ENCODE results near the gene ZBTB7C.

The ZBTB7C gene

DNA sequence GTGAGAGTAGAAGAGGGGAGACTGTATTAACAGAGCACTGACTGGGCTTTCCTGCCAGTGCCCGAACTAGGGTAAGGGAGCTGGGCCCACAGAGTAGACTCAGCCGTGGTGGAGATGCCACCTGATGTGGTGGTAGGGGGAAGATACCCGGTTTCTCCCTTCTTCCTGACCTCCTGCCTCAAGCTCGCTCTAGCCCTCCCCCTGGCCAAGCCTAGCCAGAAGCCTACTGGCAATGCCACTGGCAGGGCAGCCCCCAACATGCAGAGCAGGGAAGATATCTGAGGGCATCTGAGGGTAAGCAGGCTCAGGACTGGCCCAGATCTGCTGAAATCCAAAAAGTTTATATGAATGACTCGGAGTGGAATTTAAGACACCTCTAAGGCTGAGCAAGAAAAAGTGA, 316.1 kb downstream of the ZBTB7C start:
- no peak for DNase-seq (ENCODE audit: low read depth in 2 of 2)

DNA sequence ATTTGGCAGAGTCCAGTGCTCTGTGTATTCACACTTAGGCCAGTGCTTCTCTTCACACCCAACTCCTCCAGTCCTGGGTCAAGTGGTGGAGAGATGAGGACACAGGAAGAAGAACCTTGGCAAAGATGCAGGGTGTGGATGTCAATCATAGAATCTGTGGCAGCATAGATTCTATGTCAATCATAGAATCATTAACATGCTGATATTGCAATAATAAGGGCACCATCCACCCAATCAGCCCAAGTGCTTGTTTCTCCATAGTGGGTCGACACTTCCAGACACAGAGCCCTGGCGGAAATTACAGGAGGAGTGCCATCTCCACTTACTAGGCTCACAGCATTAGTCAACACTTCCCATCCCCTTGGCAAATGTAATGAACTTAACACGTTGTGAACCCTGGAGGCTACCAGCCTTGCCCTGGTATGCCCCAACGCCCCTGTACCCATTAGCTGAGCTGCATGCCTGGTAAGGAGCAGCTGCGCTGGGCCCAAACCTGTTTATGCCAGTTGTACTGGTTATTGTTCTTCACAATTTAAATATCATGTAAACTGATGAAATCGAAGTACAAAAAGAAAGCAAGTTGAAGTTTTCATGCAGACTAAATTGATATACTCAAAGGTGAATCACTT, 317.2 kb downstream of the ZBTB7C start:
- no peak for DNase-seq (ENCODE audit: low read depth in 2 of 2)

DNA sequence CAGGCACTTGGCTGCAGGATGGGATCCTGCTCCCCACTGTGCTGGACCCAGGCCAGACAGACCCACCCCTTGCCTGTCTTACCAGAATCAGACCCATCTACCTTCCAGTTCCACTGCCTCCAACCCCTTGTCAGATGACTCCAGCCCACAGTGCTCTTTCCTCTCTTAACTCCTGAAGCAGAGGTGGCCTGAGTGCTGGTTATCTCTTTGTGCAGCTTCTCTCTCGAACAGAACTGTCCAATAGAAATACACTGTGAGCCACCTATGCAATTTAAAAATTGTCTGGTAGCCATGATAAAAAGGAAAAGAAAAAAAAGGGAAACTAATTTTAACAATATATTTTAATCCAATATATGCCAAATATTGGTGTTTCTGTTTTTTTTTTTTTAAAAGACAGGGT, 318.5 kb downstream of the ZBTB7C start:
- DNase-seq (ENCODE audit: low read depth in 2 of 2): no peak

DNA sequence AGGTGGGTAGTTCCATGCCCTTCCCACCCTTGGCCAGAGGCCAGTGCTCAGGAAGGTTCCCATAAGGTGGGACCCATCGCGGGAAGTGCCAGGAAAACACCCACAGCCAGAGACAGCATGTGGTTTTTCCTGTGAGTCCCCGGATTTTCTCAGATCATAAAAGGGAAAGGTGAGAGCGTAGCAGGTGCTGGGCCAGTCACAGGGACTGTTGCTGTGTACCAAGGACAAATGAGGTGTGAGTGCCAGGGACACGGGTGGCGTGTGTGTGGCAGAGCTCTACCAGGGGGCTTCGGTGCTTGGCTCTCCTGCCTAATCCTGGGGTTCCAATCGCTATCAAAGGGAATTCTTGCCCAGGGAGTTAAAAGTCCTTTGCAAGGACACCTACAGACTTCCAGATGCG, 319.2 kb downstream of the ZBTB7C start:
- no peak for DNase-seq (ENCODE audit: low read depth in 2 of 2)

DNA sequence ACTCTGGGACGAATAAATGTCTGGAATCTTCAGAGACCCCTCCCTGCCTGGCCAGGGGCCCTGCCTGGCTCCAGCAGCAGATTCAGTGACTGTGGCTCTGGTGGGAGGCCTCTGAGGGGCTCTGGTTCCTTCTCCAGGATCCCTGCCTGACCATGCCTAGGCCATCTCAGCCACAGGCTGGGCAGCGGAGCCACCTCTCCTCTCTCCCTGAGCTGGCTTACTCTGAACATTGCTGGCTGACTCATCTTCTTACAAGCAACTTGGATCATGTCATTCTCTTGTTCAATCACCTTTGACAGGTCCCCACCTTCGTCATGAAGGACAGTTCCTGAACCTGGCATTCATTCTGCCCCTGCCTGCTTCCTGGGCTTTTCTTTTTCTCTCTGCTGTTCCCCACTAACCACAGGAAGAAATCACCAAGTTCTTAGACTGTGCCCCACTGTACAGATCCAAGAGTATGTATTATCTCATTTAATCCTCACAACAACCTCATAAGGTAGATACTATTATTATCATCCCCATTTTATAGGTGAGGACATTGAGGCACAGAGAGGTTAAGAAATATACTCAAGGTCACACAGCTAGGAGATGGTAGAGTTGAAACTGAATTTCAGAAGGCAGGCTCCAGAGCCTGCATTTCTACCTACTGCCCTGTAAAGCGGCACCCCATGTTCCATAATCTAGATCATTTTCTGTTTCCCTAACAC, 323.2 kb downstream of the ZBTB7C start:
- no peak for DNase-seq (ENCODE audit: low read depth in 2 of 2)

DNA sequence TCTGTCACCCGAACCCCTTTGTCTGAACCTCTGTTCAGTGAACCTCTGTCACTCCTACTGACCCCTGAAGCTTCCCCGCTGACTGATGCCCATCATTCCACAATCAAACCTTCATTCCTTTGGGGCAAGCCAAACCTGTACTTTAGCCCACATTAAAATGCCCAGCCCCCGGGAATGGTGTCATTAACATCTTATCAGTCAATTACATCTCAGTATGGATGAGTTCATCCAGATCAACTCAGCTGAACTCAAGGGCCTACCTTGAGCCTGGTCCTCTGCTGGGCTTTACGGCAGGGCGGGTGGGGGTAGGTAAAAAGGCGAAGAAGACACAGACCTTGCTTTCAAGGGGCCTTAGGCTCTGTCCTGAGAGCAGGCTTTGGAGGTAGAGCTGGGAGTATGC, 324.3 kb downstream of the ZBTB7C start:
- DNase-seq (ENCODE audit: low read depth in 2 of 2): no peak

DNA sequence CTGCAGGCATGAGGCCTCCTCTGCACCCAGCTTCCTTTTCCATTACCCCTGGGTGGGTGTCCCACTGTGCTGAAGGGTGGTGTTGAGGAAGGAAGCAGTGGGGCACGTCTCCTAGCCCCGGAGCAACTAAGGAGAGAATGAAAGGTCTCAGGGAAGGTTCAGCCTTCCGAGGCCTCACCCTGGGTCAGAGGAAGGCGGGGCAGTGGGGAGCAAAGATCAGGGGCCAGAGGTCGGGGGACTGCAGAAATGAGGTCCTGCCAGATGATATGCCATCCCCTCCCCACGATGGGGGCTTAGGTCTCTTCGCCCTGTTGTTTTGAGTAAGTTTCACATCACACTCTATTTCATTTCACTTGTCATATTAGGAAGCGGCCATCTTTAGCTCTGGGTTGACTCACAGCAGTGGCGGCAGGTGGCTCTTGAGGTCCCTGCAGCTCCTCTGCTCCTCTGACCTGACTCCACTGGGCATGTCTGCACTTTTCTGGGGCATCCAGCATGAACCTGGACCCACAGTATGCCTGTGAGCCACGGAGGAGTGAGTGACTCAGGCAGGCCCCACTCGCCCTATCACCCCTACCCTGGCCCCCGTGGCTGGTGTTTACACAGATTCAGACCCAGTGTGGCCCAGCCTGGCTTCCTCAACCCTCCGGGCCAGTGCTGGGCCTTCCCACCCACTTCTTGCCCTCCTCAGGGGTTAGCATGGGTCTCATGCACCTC, 325.0 kb downstream of the ZBTB7C start:
- no peak for DNase-seq (ENCODE audit: low read depth in 2 of 2)

DNA sequence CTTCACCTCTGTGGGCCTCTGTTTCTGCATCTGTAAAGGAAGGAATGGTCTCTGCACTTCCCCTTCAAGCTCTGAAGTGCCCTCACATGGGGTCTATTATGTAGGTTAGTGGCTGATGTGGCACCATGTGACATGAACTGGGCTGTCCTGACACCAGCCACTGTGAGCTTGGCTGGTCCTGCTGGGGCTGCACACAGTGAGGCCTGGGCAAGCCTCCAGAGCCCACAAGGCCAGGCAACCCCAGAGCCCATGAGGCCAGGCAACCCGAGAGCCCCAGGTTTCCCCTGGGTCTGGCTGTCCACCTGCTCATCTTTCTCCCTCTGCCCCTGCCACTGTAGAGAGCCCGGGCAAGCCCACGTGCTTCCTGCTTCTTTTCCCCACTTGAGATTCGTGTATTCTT, 328.6 kb downstream of the ZBTB7C start:
- no peak for DNase-seq (ENCODE audit: low read depth in 2 of 2)

DNA sequence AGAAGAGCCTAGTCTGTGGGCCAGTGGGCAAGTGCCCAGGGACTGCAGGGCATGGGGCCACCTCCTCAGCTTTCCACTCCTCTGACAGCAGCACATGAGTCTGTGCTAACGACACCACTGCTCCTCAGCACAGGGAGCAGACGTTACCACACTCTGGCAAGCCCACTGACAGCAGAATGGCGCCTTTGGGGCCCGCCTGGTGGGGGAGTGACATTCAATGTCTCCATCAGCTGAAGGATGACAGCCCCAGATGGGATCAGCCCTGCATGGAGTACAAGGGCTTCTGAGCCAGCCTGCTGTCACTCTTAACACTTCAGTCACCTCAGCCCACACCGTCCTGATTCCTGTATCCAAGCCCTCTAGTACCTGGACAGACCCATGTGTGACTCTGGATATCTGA, 329.3 kb downstream of the ZBTB7C start:
- no peak for DNase-seq (ENCODE audit: low read depth in 2 of 2)

DNA sequence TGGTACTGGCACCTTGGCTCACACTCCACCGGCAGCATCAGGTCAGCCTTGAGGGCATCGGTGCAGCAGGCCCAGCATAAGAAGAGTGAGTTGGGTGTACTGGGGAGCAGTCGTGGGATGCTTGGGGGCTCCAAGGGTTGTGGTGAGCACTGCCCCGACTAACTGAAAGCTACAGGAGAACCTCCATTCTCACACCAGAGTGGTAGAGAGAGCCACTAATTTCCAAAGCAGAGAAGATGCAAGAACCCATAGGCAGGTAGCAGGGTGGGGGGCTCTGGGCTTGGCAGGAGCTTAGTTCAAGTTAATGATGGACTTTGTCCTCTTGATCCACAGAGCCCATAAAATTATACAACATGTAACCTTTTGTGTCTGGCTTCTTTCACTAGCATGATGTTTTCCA, 330.7 kb downstream of the ZBTB7C start:
- no peak for DNase-seq (ENCODE audit: low read depth in 2 of 2)

DNA sequence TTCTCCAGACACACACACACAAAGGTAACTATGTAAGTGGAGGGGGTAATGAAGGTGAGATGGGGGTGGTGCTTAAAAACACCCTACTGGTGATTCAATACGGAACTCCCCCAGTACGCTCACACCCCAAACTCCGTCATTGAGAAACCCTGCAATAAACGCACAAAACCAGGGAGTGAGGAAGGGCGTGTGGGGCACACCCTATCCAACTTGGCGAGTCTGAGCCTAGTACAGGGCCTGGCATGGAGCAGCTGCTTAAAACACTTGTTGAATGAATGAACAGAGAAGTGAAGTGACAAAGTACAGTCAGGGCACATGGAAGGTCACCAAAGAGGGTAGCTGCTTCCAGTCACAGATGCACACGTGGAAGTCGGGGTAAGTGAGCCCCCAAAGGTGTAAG, 331.9 kb downstream of the ZBTB7C start:
- DNase-seq (ENCODE audit: low read depth in 2 of 2): no peak

DNA sequence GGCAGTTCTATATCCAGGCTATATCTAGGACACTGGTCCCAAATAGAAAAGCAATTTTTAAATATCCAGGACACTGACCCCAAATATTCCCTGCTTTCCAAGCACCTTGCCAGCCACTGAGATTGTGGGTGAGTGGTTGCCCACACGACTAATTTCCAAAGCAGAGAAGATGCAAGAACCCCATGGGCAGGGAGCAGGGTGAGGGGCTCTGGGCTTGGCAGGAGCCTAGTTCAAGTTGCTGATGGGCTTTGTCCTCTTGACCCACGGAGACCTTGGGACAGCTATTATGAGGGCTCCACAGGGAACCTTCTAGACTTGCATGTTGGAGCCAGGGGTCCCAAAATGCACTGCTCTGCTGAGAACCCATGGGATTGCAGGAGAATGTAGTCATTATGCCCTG, 332.7 kb downstream of the ZBTB7C start:
- DNase-seq (ENCODE audit: low read depth in 2 of 2): no peak

DNA sequence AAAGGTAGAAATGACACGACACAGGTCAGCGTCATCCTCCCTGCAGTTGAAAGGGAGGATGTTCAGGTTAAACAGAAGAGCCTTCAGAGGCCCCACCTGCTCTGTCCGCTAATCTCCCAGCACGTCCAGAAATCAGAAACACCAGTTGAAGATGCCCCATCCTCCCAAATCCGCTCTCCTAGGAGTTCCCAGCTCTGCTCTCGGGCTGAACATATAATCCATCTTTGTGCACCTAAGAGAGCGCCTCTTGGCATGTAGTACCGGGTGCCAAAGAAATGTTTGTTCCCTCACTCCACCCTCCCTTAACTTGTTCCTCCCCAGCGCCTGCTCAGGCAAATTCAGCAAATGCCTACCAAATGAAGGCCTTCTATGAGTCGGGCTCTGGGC, 333.5 kb downstream of the ZBTB7C start:
- no peak for DNase-seq (ENCODE audit: low read depth in 2 of 2)

DNA sequence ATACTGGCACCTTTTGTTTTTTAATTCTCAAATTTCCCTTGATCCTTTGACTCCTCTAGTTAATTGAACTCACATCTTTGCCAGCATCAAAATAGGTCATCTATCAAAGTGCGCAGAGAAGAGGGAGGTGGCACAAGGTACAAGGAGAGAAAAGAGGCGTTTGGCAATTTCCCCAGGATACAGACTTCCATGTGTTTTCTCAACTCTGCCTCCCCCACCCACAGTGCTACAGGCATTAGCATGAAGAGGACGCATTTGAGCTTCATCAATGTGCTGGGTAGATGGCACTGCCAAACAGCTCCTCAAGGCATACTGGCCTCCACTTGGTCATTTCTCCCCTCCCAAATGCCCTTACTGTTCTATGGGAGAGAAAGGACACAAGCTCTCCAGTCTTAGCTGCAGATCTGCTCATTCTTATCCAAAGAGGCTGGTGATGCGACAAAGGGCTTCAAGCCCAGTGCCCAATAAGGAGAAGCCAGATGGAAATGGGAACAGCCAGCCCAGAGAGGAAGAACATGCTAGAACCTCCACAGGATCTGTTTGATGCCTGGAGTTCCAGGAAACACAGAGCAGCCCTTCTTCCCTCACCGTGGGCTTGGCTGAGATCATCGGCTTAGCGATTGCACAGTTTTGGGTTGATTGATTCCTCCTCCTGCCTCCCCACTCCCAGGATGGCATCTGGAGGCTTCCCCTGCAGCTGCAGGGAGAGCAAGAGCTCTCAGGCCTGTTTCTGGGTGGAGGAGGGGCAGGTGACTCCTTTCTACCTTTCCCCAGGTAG, 334.1 kb downstream of the ZBTB7C start:
- no peak for DNase-seq (ENCODE audit: low read depth in 2 of 2)

DNA sequence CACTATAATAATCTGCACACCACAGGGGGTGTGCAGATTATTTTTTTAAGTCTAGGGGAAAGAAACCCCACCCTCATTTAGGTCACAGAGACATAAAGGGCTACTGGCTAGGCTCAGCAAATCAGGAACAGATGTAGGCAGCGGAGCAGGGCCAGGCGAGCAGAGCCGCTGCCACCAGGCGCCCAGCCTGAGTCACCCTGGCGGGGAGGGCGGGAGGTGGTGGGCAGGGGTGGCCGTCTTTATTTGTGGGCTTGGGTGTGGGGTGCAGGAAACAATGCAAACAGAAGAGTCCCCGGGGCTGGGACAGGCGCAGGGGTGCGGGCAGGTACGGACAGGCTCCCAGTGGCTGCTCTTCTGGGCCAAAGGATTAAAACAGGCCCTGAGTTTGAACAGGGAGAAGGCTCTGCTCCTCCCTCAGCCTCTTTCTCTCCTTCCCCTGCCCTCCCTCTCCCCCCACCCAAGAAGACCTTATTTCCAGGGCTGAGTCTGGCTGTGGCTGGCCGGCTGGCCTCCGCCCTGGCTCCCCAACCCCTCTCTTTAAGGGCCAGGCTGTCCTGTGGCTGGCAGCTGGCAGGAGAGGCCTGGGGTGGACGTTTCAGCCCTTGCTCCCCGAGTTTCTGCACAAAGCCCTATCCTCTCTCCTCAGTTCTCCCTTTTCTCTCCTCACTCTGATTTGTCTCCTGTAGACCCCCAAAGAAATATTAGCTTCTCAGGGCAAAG, 335.8 kb downstream of the ZBTB7C start:
- DNase-seq (ENCODE audit: low read depth in 2 of 2): no peak

DNA sequence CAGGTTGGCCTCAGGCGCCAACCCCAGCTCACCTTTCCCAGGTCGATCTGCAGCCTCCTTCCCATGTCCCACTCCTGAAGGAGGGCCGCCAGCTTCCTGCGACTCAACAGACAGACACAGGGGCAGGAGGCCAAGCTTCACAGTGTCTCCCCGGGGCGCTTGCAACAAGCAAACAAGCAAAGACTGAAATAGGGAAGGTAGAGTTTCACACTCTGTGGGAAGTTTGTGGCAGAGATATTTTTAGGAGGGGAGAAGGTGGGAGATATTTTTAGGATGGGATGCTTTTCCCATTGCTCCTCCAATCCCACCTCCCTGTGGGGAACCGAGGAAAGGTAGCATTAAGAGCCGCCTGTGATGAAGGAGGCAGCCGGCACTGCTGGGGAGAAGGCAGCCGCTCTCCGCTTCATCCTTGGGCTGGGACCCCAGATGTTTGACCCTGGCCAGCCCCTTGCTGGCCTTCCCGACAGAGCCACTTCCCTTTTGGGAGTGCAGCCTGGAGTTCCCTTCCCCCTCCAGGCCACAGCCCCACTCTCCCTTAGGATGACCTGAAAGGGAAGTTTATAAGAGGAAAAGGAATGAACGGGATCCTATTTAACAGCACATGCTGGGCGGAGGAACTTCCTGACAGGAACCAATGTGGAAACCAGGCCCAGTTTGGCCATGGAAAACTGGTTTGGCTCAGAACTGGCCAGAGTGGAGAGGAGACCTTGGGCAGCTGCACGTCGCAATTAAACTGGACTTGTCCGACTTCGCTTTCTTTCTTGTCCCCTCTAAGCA, 336.6 kb downstream of the ZBTB7C start:
- no peak for DNase-seq (ENCODE audit: low read depth in 2 of 2)

DNA sequence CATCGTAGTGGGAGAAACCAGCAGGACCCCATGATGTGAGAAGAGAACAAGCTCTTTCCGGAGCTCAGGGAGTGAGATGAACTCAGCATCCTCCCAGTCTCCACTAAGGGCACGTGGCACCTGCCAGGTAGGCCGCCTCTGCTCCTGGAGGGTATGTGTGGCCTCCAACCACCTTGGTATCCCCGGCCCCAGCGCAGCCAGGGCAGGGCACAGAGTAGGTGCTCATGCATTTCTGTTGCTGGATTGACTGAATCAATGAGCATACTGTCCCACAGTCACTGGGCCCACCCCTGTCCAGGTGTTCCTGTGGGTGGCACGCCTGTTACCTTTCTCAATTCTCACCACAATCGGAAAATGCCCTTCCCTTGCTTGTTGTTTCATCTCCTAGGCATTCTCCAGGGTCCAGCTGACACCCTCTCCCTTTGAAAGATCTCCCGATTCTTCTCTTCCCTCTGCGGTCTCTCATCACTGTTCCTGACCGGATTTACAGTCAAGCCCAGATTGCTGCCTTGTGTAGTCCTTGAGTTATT, 340.2 kb downstream of the ZBTB7C start:
- DNase-seq (ENCODE audit: low read depth in 2 of 2): no peak

DNA sequence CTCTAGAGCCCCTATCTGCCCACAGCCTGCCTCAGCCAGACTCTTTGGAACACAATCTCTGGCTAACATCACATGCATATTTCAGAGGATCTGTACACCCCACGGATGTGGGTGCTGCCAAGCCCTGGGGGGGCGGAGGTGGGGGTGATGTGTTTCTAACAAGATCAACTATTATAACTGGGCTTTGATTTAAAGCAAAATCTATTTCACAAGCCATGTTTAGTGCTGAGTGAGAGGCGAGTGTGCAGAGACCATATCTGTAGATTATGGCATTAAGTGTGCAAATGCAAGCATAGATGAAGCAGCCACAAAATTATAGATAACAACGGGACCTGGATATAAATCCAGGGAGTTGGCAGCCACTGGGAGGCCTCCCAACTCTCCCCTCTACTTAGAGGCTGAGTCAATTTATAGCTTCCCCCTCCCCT, 342.9 kb downstream of the ZBTB7C start:
- DNase-seq (ENCODE audit: low read depth in 2 of 2): no peak

DNA sequence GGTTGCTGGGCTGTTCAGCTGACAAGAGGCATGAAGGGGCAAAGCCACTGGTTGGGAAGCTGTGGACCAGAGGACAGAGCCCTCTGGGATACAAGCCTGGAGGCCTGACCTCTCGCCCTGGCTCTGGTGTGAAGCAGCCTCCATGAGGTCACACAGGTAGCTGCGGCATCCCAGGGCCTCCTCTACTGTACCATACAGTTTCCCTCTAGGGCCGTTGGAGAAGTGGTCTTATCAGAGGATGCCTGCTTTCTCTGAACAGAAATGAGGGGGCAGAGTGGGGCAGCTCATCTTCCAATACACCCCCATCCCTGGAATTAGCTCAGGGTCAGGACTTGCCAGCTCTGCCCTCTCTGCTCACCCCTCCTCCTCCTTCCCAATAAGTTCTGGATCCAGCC, 343.6 kb downstream of the ZBTB7C start:
- no peak for DNase-seq (ENCODE audit: low read depth in 2 of 2)

DNA sequence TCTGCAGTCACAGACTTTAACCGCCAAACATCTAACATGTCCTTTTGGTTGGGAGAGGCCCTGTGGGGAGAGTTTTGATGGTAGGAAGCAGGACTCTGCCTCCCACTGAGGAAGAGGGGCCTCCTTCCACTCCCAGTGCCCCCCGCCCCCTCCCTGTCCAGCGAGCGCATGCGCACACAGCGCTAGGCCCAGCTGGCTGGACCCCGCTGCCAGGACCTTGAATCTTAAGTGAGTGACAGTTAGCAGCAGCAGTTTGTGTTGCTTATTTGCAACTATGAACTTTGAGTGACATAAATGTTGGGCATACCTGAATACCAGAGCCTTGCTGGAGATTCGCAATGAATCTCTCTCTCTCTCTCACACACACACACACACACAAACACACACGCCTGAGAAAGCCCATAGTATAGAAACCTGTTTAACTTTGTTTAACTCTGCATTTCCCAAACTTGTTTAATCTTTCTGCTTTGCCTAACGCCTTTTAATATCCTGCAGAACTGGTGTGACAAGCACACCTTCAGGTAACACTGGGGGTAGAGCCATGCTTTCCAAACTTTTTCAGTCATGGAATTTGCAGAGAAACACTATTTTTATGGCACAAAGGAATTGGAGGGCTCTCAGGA, 344.1 kb downstream of the ZBTB7C start:
- no peak for DNase-seq (ENCODE audit: low read depth in 2 of 2)

Data from stimulated activated CD4-positive, alpha-beta T cell treated with anti-CD3 and anti-CD28 coated beads, Interleukin-12 subunit alpha, Interleukin-12 subunit beta, amount 100 ng/mL, for 24 hours (primary cell).